Activated CD4-positive, alpha-beta T cell treated with anti-CD3 and anti-CD28 coated beads, Interleukin-2, Interleukin-6, amounts not matched to agents 100 ng/mL and 50 ng/mL, durations not matched to agents 16 hours and 8 hours (primary cell): ENCODE measurements around the gene ST13.
"Not testable (repeated sequence)": the region's sequence is repeated elsewhere in the genome, so short reads cannot be mapped to it uniquely, and the experiment has no call there.

Source experiments
- DNase-seq: peaks from one replicate; pipeline ENCODE4 v3.0.0-alpha.2; 2020

The ST13 gene

DNA sequence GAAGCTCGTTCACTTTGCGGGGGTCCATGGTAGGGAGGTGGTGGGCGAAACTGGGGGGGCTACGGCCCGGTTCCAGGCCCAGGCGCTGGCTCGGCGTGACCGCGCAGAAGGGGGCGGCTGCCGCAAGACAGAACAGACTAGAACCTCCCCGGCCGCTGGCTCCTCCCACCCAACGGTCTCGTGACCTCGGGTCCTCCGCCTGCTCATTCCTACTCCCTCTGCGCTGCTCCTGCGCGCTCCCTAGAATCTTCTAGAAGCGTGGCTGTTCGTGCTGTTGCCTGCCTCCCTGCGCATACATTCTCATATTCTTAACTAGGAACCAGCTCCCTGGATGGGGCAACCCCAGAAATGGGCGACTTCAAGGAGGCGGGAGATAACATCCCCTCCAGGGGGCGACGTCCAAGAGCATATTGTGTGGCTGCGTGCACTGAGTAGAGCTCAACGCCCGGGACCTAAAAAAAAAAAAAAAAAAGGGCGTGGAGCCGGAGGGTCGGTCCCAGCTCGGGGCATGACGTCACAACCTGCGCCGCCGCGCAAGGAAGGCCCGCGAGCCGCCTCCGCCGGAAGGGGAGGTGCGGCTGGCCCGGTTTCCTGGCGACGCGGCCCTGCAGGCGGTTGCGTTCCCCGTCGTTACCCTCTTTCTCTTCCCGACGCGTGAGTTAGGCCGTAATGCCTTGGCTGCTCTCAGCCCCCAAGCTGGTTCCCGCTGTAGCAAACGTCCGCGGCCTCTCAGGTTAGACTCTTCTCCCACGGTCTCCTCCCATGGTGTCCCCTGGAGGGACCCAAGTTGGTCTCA, at the start of gene ST13, which contains the start of gene XPNPEP3:
TSS of gene ST13 (minus strand) at position 127 of the 796 bp plus-strand sequence. CDS start at position 28, 99 bp downstream.
TSS of gene XPNPEP3 (plus strand) at position 636 of the 796 bp plus-strand sequence. CDS start at position 670, 34 bp downstream.
- DNase-seq, result peak; percentile 97

DNA sequence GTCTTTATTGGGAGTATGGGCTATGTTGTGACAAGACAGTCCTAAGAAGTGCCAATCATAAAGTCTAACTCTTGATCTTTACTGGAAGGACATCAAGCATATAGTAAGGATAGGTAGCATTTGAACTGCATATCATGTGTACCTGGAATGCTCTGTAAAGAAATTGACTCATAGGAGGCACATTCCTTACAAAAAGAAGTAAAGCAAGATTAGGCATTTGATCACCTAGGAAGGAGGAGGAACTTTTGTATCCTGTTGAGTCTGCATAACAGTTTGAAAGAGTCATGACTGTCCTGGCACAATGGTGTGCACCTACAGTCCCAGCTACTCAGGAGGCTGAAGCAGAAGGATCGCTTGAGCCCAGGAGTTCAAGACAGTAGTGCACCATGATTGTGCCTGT, 47.7 kb upstream of the ST13 start:
- DNase-seq, result no peak

DNA sequence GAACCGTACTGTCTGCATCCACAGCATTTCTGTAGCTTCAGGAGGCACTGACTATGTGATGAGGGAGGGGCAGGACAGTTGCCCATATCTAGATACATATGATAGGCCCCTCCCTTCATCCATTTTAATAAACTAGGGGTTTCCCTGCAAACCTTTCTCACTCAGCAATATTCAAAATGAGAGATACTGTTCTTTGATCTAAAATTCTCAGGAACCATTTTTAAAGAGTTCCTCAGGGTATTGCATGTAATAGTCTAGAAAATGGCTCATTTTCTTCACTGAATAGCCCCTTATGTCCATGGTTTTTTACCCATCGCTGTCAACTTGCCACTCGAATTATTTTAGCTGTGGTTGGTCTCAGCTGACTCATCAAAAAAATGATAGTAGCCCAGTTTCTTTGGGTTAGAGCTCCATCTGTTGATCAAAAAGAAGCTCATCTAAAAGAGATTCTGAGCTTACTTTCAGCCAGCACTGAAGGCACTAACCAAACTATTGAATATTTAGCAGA, 42.5 kb upstream of the ST13 start:
- DNase-seq, result peak; percentile 68

DNA sequence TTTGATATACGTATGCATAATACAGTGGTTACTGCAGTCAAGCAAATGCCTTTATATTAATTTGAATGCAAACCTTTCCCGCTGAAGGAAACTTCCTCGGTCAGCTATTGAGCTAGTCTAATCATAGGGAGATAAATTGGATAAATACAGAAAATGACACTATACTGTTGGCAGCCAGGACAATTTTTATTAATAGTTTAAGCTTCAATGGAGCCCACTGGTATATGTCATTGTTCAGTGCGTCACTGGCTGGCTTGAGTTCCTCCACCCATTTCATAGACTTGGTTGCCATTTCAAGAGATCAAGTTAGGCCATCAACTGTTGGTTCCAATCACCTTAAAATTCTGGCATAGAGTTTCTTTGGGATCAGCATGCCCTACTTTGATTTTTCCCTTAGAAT, 38.0 kb upstream of the ST13 start:
- no peak for DNase-seq

DNA sequence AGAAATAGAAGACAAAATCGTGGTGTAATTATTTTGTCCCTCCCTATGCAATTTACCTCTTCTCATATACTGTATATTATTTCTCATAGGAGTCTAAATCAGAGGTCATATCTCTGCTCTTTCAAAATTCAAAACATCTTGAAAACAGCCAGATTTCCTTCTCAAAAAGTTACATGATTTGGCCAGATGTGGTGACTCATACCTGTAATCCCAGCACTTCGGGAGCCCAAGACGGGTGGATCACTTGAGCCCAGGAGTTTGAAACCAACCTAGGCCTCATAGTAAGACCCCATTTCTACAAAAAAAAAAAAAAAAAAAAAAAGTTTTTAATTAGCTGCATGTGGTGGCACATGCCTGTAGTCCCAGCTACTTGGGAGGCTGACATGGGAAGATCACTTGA, 34.4 kb upstream of the ST13 start:
- DNase-seq, result no peak

DNA sequence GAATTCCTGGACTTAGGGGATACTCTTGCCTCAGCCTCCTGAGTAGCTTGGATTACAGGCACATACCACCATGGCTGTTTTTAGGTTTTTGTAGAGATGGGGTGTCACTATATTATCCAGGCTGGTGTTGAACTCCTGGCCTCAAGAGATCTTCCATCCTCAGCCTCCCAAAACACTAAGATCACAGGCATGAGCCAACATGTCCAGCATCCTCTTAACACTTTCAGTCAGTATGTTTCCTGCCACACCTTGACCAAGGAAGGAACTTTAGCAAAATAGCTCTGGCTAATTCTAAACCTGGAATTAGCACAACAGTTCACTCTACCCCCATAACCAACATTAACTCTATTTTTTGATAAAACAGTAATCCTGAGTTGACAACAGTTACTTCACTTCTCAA, 32.7 kb upstream of the ST13 start:
- no peak for DNase-seq

DNA sequence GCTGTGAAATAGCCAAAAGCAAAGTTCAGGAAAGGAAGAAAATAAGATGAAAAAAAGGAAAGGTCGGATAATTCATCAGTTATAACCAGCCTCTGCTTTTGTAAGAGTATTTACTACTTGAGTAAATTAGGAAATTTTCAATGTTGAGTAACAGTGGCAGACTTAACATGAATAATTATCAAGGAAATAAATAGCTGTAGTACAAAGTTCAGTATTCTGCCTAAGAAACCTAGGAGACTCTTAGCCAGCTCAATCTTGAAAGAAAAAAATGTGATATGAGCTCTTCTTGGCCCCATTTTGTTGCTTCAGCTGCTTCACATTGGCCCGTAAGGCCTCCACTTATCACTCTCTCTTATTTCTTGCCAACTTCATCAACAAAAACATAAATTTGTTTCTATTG, 22.5 kb upstream of the ST13 start:
- no peak for DNase-seq

DNA sequence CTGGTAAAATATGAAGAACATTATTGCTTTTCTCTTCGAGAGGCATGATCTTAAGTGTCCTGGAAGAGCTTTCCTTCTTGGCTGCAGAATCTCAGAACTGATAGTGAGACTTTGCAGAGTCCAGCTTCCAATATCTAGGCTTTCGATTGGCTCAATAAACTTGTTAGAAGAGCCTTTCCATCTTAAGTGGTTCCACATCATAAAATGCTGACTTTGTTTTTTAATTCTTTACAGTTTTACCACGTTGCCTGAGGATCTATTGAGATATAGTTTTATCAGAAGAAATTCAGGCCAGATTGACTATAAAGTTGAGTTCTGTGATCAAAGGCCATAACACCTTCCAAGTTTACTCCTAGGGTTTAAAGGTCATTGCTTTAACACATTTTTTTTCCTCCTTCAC, 21.0 kb upstream of the ST13 start:
- no peak for DNase-seq

DNA sequence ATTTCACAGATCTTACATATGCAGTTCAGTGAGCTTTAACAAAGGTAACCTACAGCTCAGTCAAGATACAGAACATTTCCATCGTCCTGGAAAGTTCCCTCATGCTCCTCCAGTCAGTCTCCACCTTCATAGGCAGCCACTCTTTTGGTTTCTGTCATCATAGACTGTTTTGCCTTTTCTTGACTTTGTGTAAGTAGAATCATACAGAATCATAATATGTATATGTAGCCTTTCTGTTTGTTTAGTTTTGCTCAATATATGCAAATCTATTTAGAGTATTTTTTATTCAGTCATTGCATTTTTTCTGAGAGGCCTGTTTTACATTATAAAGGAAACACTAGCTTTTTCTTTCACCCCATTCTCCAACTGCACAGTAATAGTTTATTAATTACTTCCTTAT, 20.5 kb upstream of the ST13 start:
- DNase-seq, result no peak

DNA sequence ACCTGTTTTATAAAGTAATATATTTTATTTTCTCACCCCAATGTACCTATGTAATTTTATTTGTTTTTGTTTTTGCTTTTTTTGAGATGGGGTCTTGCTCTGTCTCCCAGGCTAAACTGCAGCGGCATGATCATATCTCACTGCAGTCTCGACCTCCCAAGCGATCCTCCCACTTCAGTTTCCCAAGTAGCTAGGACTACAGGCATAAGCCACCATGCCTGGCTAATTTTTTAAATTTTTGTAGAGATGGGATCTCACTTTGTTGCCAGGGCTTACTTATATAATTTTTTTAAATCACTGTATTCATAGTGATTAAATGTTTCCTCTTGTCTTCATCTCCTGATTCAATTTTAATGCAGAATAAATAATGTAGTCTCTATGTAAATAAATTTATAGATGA, 18.7 kb upstream of the ST13 start:
- no peak for DNase-seq

DNA sequence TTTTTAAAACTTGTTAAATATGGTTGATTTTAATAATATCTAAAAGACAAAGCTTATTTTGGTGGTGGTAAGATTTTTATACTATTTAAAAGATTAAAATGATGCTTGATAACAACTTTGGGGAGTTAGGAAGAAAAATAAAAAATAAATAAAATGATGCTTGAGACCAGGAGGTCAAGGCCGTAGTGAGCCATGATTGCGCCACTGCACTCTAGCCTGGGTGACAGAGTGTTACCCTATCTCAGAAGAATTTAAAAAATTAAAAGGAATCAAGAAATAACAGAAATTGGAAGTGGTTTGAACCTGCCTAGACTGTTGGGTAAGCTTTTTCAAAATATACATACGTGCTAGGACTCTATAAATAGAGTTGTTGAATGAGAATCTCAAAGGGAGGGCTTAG, 17.6 kb upstream of the ST13 start:
- DNase-seq, result no peak

DNA sequence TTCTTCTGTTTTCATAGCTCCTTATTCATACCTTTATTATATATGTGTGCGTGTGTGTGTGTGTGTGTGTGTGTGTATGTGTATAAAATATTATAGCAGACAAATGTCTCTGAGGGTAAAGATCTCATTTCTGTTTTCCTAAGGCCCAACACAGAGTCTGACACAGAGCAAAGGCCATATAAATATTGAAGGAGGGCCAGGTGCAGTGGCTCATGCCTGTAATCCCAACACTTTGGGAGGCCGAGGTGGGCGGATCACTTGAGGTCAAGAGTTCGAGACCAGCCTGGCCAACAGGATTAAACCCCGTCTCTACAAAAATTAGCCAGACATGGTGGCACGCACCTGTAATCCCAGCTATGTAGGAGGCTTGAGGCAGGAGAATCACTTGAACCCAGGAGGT, 11.9 kb upstream of the ST13 start:
- not testable (repeated sequence) for DNase-seq

DNA sequence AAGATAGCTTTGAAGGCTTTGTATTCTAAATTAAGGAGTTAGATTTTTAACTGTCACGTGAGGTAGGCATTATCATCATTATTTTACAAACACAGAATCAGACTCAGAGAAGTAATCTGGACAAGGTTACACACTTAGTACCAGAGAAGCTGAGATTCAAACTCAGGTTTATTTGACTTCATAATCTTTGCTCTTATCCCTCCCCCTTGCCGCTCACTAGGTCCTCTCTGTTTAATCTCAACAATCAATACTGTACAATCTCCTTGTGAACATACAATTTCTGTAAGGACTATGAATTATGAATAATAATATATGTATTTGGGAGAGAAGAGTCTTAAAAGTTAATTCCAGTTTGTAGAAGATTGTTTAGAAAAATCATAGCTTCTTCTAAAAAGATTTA, 10.7 kb upstream of the ST13 start:
- DNase-seq, result no peak

DNA sequence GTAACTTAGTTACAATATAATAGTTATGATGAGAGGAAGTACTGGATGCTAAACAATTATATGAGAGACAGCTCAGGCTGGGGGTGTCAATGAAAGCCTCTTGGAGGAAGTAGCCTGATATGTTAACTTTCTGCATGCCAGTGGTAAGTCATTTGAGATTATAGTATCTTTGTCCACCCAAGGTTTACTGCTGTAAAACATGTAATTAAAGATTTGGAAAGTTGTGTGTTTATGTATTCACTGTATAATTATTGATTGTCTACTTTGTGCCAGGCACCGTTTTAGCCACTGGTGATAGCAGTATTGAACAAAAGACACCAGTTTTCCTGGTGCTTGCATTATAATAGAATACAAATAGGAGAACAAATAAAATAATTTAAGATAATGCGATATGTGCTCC, 6.1 kb upstream of the ST13 start:
- DNase-seq, result no peak

DNA sequence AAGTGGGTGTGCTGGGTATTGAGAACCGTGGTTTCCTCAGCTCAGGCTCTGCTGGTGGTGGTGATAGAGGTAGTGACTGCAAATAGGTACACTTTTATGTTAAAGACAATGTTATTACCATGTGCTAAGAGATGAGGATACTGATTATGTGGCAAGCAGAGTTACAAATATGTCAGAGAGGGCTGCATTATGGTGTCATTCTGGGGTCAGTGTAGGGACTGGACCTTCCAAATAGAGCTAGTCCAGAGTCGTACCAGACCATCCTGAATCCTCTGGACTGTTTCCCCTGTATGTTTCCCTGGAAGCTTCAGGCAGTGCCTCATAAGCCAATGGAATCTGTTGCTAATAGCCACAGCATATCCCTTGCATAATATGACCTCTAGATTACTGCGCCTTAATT, 5.6 kb upstream of the ST13 start, which contains the start of gene DNAJB7:
TSS of gene DNAJB7 (minus strand) at position 101 of the 400 bp plus-strand sequence. CDS start 119 bp downstream, outside the sequence.
- DNase-seq, result no peak

DNA sequence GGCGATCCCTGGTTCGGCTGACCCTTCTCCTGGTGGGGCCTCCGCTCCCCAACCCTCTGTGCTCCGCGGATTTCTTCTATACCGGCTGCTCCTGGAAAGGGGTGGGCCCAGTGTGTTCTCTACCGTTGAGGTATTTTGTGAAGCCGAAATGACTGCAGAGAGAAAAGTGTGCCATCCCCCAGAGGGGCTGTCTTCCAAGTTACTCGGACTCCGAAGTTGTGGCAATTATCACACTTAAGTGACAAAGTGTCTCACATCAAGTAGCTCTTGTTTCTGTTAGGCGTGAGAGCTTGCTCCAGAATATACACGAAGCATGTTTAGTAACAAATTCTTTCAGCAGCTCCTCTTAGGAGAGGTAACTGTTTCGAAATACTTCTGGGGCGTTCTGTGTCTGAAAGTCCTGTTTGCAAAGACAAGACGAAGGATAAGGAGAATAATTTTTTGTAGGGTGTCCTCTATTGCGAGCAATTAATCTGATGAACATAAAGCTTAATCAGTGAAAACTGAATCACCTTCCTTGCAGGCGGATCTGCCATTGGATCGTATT, 943 bp upstream of the ST13 start:
- no peak for DNase-seq

DNA sequence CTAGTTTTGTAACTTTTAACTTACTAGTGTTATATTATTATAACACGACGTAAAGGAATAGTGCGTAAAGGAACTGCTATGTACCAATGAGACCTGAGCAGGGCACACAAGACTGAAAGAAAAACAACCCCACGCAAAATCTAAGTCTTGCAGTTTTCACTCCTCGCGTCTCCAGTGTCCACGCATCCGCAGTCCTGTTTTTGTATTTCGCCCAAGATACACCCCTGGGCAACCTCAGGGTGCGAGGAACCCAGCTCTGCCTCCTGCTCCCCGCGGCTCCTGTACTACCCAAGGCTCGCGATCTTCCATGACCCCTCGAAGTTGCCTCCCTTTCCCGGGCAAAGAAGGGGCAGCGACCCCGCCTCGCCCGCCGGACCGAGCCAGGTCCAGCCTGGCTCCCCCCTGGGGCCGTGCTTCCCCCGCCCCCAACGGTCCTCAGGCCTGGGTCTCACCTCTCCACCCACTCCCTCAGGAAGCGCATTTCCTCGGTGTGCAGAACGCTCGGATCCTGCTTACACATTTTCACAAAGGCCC, 393 bp downstream of the ST13 start:
- DNase-seq, result peak; percentile 27

DNA sequence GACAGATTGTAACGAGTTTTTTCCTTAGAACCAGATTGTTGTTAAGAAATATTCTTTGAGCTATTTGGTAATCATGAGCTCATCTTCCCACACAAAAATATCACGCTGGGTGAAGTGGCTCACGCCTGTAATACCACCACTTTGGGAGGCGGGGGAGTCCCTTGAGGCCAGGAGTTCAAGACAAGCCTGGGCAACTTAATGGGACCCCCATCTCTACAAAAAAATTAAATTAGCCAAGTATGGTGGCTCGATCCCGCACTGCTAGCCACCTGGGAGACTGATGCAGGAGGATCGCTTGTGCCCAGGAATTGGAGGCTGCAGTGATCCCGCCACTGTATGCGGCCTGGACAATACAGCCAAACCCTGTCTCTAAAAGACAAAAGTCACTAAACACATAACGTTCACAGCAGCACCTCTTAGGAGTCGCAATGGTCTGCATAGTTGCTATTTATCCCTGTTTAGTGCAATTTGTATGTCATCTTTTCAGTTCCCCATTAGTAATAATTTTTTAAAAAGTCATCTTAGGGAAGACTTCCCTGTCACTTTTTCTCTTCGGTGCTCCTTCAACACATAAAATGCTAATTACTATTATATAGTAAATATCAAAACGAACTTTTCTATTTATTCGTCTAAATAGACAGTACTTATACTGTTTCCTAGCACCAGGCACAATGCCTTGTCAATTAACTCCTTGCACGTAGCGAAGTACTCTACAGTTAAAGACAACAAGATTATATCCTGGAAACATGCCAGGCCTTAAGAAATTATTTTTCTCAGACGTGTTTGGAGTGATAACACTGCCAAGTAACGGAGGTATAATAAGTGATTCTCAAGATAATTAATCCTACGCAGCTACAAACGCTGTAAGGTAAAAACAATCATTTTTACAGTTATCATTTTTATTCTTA, 1.1 kb downstream of the ST13 start:
- peak; percentile 15 for DNase-seq

DNA sequence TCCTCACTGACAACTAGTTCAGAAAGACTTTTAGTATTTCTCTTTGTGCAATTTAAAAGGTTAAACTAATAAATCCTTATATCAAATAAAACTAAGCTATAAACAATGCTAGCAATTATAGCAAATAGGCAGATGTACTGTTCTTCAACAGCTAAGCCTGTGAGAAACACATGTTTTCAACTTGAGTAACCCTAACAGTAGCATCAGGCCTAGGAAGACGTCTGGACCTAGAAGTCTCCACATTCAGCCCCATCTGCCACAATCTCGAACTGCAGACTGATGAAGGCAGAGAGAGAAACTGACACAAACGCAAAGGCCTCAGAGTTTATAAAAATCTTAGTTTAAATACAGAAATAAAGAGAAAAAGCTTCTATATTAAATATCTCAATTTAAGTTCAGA, 2.5 kb downstream of the ST13 start:
- peak; percentile 7 for DNase-seq

DNA sequence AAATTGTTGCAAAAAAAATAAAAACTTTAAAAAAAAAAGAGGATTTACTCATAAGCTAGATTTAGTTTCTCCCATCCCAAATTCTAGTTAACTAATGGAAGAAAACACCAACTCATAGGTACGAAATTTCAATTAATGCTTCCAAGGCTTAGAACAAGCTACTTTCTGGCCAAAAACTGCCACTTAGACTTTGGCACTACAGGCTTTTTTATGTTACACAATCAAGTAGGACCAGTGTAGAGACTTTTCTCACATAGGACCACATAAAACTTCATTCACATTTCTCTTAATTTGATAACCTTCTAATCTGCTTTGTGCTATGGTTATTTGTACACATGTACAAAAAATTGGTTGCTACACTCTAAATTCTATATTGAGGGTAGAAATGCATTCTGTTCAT, 3.1 kb downstream of the ST13 start:
- no peak for DNase-seq

DNA sequence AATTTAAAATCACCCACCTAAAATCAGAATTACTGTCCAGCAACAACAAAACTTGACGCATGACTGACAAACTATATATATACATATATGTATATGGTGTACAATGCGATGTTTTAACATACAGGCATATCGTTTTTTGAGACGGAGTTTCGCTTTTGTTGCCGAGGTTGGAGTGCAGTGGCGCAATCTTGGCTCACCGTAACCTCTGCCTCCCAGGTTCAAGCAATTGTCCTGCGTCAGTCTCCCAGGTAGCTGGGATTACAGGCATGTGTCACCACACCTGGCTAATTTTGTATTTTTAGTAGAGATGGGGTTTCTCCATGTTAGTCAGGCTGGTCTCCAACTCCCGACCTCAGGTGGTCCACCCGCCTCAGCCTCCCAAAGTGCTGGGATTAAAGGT, 10.6 kb downstream of the ST13 start:
- DNase-seq, result not testable (repeated sequence)

DNA sequence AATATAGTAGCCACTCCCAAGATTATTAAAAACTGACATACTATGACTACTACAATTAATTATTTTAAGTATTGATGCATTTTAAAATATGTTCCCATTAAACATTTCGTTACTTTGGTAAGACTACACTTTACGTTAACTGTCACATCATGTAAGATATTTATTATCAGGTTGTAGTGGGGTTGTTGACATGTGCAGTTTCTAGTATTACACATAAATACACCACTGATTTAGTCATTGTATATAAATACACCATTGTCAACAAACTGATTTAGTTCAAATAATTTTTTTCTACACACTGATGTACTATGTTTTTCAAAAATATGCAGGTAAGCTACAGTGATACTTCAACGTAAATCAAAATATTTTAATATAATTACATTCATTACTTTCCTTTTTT, 11.5 kb downstream of the ST13 start:
- no peak for DNase-seq

DNA sequence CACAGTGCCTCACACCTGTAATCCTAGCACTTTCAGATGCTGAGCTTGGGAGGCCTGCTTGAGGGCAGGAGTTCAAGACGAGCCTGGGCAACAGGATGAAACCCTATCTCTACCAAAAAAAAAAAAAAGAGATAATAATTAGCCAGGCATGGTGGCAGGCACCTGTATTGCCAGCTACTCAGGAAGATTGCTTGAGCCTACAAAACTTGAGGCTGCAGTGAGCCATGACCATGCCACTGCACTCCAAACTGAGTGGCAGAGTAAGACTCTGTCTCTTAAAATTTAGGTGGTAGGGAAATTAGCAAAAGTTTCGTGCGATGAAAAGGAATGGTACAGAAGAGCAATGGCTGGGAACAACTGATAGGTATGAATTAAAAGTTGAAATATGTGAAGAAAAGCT, 18.0 kb downstream of the ST13 start:
- DNase-seq, result no peak
